IMR-90 (cell line): ENCODE results near the gene VPS52. TPM values are rescaled to one million over a fixed set of nuclear protein-coding genes. Genes with fewer than 3 reads are reported as not detected.
"Not testable (repeated sequence)": the region's sequence is repeated elsewhere in the genome, so short reads cannot be mapped to it uniquely, and the experiment has no call there.

Experiments
- ATAC-seq: fragments of 200-7000 bp; cut with Tn5 transposase; 2 replicates; pipeline ENCODE4 v1.9.1; 2020; ENCODE audit warnings: low read depth, mild to moderate bottlenecking, moderate library complexity
- BruUV-seq: library from RNA; stranded (reverse); fragments of 400-500 nt; replicated peaks from 2 replicates; lab custom pipeline; 2021; lab: Mats Ljungman, UMichigan
- CTCF ChIA-PET: fragments of 300-600 bp; formaldehyde crosslinking; extraction: SDS; loops from one replicate; lab custom pipeline; 2021; ENCODE audit warnings: antibody characterized with exemption; lab: Yijun Ruan, JAX
- POLR2A ChIA-PET: fragments of 300-600 bp; sonication (Branson Sonifier 250); formaldehyde crosslinking; loops from one replicate; lab custom pipeline; 2022; ENCODE audit warnings: antibody characterized with exemption; ENCODE audit not compliant: unreplicated experiment; lab: Charles Lee
- DNase-seq: peaks from one replicate; pipeline ENCODE4 v3.0.0; 2013
- H2AFZ ChIP-seq: replicated peaks from 2 replicates; pipeline ENCODE3; 2013; ENCODE audit warnings: low read length, mild to moderate bottlenecking; ENCODE audit not compliant: poor library complexity
- H2AK5ac ChIP-seq: 2 replicates; pipeline ENCODE4 v1.6.1; 2013; ENCODE audit warnings: low read depth, low read length, inconsistent platforms
- H2AK9ac ChIP-seq: replicated peaks from 2 replicates; pipeline ENCODE3; 2013; ENCODE audit warnings: mild to moderate bottlenecking, low read depth, low read length, moderate library complexity; ENCODE audit not compliant: poor library complexity
- H2BK120ac ChIP-seq: 2 replicates; pipeline ENCODE4 v1.6.1; 2013; ENCODE audit warnings: low read depth, low read length, inconsistent platforms
- H2BK15ac ChIP-seq: 3 replicates; pipeline ENCODE4 v1.6.1; 2013; ENCODE audit warnings: low read depth, low read length, inconsistent platforms
- H2BK20ac ChIP-seq: 2 replicates; pipeline ENCODE4 v1.6.1; 2013; ENCODE audit warnings: low read depth, mild to moderate bottlenecking, inconsistent platforms, low read length, moderate library complexity
- H2BK5ac ChIP-seq: 2 replicates; pipeline ENCODE4 v1.6.1; 2013; ENCODE audit warnings: mild to moderate bottlenecking, low read depth, low read length, inconsistent platforms; ENCODE audit not compliant: poor library complexity, severe bottlenecking
- H3K14ac ChIP-seq: replicated peaks from 2 replicates; pipeline ENCODE4 v1.6.1; 2013; ENCODE audit warnings: low read depth, low read length, inconsistent platforms
- H3K18ac ChIP-seq: 2 replicates; pipeline ENCODE4 v1.6.1; 2013; ENCODE audit warnings: low read depth, low read length, control low read depth
- H3K23ac ChIP-seq: 2 replicates; pipeline ENCODE4 v1.6.1; 2013; ENCODE audit warnings: low read depth, low read length, inconsistent platforms
- H3K27ac ChIP-seq: 2 replicates; pipeline ENCODE4 v1.5.1; 2013; ENCODE audit warnings: mild to moderate bottlenecking, control low read depth, low read length; ENCODE audit not compliant: insufficient read depth
- H3K27me3 ChIP-seq: 2 replicates; pipeline ENCODE4 v1.6.1; 2013; ENCODE audit warnings: low read length; ENCODE audit not compliant: control insufficient read depth, insufficient read depth
- H3K36me3 ChIP-seq: 2 replicates; pipeline ENCODE4 v1.6.1; 2013; ENCODE audit warnings: low read length, mixed read lengths; ENCODE audit not compliant: control insufficient read depth, insufficient read depth
- H3K4ac ChIP-seq: 2 replicates; pipeline ENCODE4 v1.6.1; 2013; ENCODE audit warnings: low read depth, low read length, inconsistent platforms
- H3K4me1 ChIP-seq: 2 replicates; pipeline ENCODE4 v1.6.1; 2013; ENCODE audit warnings: low read length, mixed read lengths; ENCODE audit not compliant: control insufficient read depth, insufficient read depth
- H3K4me2 ChIP-seq: 2 replicates; pipeline ENCODE4 v1.6.1; 2013; ENCODE audit warnings: low read depth, mild to moderate bottlenecking, control low read depth, low read length, moderate library complexity
- H3K4me3 ChIP-seq: 2 replicates; pipeline ENCODE4 v1.5.1; 2013; ENCODE audit warnings: low read depth, mild to moderate bottlenecking, control low read depth, low read length, moderate library complexity; ENCODE audit not compliant: insufficient read depth
- H3K56ac ChIP-seq: 2 replicates; pipeline ENCODE4 v1.6.1; 2013; ENCODE audit warnings: low read length, inconsistent platforms; ENCODE audit not compliant: insufficient read depth; ENCODE audit errors: extremely low read depth
- H3K79me1 ChIP-seq, 2 experiments: 2 replicates each; pipeline ENCODE4 v1.6.1; 2013; ENCODE audit warnings: low read length in 2 of 2, inconsistent platforms in 1 of 2, low read depth in 1 of 2
- H3K9ac ChIP-seq: 2 replicates; pipeline ENCODE4 v1.6.1; 2013; ENCODE audit warnings: low read depth, low read length, control low read depth
- H3K9me1 ChIP-seq: 2 replicates; pipeline ENCODE4 v1.6.1; 2013; ENCODE audit warnings: low read length, inconsistent platforms; ENCODE audit not compliant: insufficient read depth
- H3K9me3 ChIP-seq: 2 replicates; pipeline ENCODE4 v1.6.1; 2013; ENCODE audit warnings: low read length; ENCODE audit not compliant: control insufficient read depth, insufficient read depth
- H4K20me1 ChIP-seq: 2 replicates; pipeline ENCODE4 v1.6.1; 2013; ENCODE audit warnings: low read length, inconsistent platforms; ENCODE audit not compliant: insufficient read depth
- H4K5ac ChIP-seq: 2 replicates; pipeline ENCODE4 v1.6.1; 2013; ENCODE audit warnings: mild to moderate bottlenecking, low read depth, low read length, control low read depth
- H4K8ac ChIP-seq, 2 experiments: 2 replicates each; pipeline ENCODE4 v1.6.1; 2013; ENCODE audit warnings: low read depth in 2 of 2, low read length in 2 of 2, control low read depth in 1 of 2, inconsistent platforms in 1 of 2
- H4K91ac ChIP-seq: 2 replicates; pipeline ENCODE4 v1.6.1; 2013; ENCODE audit warnings: low read depth, low read length, inconsistent platforms; ENCODE audit not compliant: insufficient read depth
- CHD1 ChIP-seq: IDR thresholded peaks from 2 replicates; pipeline ENCODE4 v1.6.1; 2012; ENCODE audit warnings: low read depth, low read length, improper control_type of control experiment
- WGBS, 2 experiments: methylation state at CpG; one replicate each; pipeline versions ENCODE4 v1.1.5 to v1.1.7; 2013; ENCODE audit warnings: missing lambda C conversion rate in 2 of 2; ENCODE audit not compliant: insufficient read length in 1 of 2; ENCODE audit errors: extremely low coverage in 2 of 2; 5-methylcytosine and 5-hydroxymethylcytosine counted together
- dilution Hi-C: fragments of 300-500 bp; cut with HindIII; formaldehyde crosslinking; loops from one replicate; pipeline ENCODE4 v1.14.3; 2018; ENCODE audit warnings: low sequenced_read_pairs; ENCODE audit not compliant: unreplicated experiment
- in situ Hi-C: fragments of 300-500 bp; cut with MboI; formaldehyde crosslinking; loops from 3 replicates; pipeline ENCODE4 v1.14.3; 2019; ENCODE audit warnings: low sequenced_read_pairs, inconsistent platforms, mixed read lengths
- intact Hi-C: fragments of 100-400 bp; cut with micrococcal nuclease; formaldehyde crosslinking; loops from 2 replicates; pipeline ENCODE4 v1.10.0; 2022
- polyA plus RNA-seq, 3 experiments: library from polyadenylated mRNA; depleted of rRNA; stranded (reverse); fragments of >200 nt; gene quantifications; 2 replicates each; pipeline ENCODE4 v1.2.3, GENCODE V29; 2012; ENCODE audit warnings: low replicate concordance in 1 of 3
- total RNA-seq: library from RNA; depleted of rRNA; stranded (reverse); fragments of >200 nt; gene quantifications from 2 replicates; pipeline ENCODE4 v1.2.3, GENCODE V29; 2012
- TF ChIP-seq, protein P1 (sequence below): conservative IDR thresholded peaks from 2 replicates; pipeline ENCODE4 v1.5.1; 2012; ENCODE audit warnings: mild to moderate bottlenecking, low read depth, low read length, improper control_type of control experiment

The VPS52 gene
- total and polyA plus RNA-seq, 2 of the 4 experiments (the other 2 are of a cell fraction) = 29.8 to 54.6 TPM

DNA sequence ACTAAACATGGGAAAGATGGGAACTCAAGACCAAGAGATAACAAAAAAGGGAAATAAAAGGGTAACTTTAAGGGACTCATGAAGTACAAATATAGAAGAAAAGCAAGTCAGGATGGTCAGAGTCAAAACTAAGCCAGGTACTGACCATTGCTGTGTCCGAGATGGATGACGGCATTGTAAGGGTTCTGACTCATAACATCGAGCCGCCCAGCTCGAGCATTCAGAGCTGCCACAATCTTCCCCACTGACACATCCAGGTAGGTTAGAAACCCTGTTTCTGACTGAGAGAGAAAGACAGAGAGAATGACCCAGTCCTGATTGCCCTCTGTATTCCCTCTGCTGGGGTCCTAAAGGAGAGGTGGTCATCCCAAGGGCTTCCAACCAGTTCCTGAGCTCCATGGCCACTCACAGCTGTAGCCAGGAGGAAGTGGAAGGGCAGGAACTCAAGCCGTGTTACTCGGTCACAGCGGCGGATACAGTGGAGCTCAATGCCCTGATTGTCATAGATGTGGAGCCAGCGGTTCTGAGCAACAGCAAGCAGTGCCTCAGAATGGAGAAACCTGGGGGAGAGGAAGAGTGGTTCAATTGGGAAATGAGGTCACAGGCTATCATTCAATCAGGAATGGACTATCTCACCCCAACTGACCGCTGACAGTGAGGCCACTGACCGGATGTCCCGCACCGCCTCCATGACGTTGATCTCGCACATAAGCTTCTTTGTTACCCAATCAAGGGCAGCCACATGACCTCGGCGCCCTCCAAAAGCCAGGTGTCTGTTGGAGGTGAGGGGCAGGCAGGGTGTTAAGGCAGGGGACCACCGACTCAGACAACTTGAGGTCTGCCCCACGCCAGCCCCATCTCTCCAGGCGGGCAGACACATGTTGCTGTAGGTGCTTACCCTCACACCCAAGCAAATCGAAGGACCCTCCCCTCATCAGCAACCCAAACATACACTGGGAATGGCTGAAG is 15.6 kb upstream of the VPS52 start (continued):
- TF ChIP-seq, protein P1, sequence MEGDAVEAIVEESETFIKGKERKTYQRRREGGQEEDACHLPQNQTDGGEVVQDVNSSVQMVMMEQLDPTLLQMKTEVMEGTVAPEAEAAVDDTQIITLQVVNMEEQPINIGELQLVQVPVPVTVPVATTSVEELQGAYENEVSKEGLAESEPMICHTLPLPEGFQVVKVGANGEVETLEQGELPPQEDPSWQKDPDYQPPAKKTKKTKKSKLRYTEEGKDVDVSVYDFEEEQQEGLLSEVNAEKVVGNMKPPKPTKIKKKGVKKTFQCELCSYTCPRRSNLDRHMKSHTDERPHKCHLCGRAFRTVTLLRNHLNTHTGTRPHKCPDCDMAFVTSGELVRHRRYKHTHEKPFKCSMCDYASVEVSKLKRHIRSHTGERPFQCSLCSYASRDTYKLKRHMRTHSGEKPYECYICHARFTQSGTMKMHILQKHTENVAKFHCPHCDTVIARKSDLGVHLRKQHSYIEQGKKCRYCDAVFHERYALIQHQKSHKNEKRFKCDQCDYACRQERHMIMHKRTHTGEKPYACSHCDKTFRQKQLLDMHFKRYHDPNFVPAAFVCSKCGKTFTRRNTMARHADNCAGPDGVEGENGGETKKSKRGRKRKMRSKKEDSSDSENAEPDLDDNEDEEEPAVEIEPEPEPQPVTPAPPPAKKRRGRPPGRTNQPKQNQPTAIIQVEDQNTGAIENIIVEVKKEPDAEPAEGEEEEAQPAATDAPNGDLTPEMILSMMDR = no peak
- TF ChIP-seq CHD1 = no peak

DNA sequence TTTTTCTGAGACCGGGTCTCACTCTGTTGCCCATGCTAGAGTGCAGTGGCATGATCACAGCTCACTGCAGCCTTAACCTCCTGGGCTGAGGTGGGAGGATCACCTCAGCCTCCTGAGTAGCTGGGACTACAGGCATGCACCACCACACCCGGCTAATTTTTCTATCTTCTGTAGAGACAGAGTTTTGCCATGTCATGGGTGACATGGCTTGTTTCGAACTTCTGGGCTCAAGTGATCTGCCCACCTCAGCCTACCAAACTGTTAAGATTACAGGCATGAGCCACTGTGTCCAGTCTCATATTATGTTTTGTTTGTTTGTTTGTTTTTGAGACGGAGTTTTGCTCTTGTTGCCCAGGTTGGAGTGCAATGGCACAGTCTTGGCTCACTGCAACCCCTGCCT is 13.5 kb upstream of the VPS52 start:
- H2BK20ac ChIP-seq, H3K4ac ChIP-seq, H4K5ac ChIP-seq, H3K9me1 ChIP-seq, ATAC-seq, H2AFZ ChIP-seq, H3K9me3 ChIP-seq, H3K27ac ChIP-seq, H3K23ac ChIP-seq, H3K4me2 ChIP-seq, H3K18ac ChIP-seq, H3K56ac ChIP-seq, H2AK9ac ChIP-seq, POLR2A ChIA-PET, H2BK5ac ChIP-seq, BruUV-seq, H3K4me1 ChIP-seq, H2AK5ac ChIP-seq, DNase-seq, H4K20me1 ChIP-seq, H2BK15ac ChIP-seq, H3K27me3 ChIP-seq, dilution Hi-C loops, H4K8ac ChIP-seq, H4K91ac ChIP-seq, intact Hi-C loops, H3K14ac ChIP-seq, CTCF ChIA-PET, H3K4me3 ChIP-seq, in situ Hi-C loops, H3K9ac ChIP-seq, H2BK120ac ChIP-seq: not testable (repeated sequence)
- Histone ChIP-seq H3K36me3 (peaks cover 48% of the 10 kb centered on the region), H3K79me1 (peaks cover 30 to 50% of the 10 kb centered on the region in 2 experiments; a peak in 3 of 4 replicates)
- no CpG with 5 or more reads among the region's 4 CpGs for WGBS, 2 experiments
